Head of caudate nucleus (tissue), 42 donors: ENCODE data around the gene CBX1.

Source experiments
- DNase-seq, 42 donors: peaks; one replicate each; pipeline versions ENCODE4 v3.0.0 to v3.0.0-alpha.2; 2020 to 2021; ENCODE audit warnings: mixed read lengths in 7 of 42
- intact Hi-C: fragments of 100-400 bp; cut with DNase I; formaldehyde crosslinking; loops from one replicate; pipeline ENCODE4 v1.15.0; 2022

Gene CBX1

GRCh38 chr17:48125829-48126531, 24.7 kb upstream of the CBX1 start:
- intact Hi-C loops, result no loop called here
- DNase-seq, result peak in 1 of 42 donors; percentile 38

DNA sequence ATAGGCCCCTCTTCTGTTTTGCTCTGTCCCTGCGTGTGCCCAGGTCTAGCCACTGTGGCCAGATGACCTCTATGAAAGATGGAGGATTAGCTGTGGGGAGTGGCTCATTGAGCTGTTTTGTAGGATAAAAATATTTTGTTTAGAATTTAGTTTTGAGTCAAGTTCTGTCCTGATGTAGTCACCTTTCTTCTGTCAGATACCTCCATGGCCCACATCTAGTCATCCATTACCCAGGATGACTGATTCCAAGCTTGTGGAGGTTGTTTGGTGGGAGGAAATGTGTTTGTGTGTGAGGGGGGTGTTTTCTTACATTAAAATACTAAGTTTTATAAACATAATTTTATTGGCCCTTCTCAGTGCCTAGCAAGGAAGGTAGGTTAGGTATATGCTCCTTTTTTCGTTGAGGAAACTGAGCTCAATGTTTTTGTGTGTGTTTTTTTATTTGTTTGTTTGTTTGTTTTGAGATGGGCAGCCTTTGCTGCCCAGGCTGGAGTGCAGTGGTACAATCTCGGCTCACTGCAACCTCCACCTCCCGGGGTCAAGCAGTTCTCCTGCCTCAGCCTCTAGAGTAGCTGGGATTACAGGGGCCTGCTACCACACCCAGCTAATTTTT, 22.6 kb upstream of the CBX1 start:
- no peak for DNase-seq
- intact Hi-C loops, result no loop called here

DNA sequence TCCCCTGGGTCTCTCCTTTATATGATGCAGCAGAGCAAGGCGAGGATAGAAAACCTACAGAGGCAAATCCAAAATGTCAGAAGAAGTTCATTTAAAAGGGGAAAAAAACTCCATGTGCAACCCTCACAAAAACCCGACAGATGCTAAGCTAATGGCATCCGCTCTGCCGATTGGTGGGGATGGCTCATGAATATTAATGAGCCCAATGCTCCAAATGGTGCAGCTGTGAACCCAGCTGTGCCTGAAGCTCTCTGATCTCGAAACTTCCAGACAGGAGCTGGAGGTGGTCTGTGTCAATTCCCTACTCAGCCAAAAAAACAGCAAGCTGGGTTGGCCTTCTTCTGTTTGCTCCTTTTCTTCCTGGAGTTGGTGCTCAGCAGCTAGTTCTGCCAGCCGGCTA, 21.8 kb upstream of the CBX1 start:
- DNase-seq, result peak in 41 of 42 donors; percentile 26 to 87 (median 71)
- intact Hi-C loops, result no loop called here

DNA sequence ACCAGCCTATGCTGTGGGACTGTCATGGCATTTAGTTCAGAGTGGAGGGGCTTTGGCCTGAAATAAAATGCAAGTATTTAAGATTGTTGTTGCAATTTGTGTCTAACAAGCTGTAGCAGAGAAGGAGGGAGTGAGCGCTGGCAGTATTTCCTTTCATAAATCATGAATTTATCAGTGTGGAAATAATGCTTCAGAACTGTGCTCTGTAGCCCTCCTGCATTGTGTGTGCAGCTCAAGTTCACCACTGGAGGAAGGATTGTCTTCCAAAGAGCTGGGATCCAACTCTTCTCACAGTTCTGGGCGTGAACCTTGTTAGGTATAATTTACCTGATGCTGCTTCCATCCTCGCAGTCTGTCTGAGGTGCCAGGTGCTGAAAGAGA, 21.4 kb upstream of the CBX1 start:
- no peak for DNase-seq
- intact Hi-C loops, result no loop called here

GRCh38 chr17:48121923-48122664, 20.8 kb upstream of the CBX1 start:
- intact Hi-C loops, result no loop called here
- peak in 36 of 42 donors; percentile 9 to 79 (median 52) for DNase-seq

GRCh38 chr17:48113201-48113676, 12.0 kb upstream of the CBX1 start:
- intact Hi-C loops, result no loop called here
- DNase-seq, result peak in 1 of 42 donors; percentile 38

DNA sequence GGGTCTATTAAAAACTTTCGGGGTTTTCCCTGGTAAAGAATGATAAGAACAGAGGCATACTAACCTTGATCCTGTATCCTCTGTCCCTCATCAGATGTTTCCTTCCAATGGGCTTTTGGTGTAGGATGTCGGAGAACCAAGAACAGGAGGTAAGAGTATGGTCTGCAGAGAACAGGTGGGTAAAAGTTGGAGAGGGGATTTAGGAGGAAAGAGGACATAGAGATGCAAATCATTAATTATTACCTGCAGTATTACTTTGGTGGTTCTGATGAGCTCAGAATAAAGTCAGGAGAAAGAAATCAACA, 10.6 kb upstream of the CBX1 start:
- intact Hi-C loops, result no loop called here
- no peak for DNase-seq

- intact Hi-C loops, result no loop called here
- no peak for DNase-seq
These were observed 9.5 kb upstream of the CBX1 start for GRCh38 chr17:48110761-48111160.

DNA sequence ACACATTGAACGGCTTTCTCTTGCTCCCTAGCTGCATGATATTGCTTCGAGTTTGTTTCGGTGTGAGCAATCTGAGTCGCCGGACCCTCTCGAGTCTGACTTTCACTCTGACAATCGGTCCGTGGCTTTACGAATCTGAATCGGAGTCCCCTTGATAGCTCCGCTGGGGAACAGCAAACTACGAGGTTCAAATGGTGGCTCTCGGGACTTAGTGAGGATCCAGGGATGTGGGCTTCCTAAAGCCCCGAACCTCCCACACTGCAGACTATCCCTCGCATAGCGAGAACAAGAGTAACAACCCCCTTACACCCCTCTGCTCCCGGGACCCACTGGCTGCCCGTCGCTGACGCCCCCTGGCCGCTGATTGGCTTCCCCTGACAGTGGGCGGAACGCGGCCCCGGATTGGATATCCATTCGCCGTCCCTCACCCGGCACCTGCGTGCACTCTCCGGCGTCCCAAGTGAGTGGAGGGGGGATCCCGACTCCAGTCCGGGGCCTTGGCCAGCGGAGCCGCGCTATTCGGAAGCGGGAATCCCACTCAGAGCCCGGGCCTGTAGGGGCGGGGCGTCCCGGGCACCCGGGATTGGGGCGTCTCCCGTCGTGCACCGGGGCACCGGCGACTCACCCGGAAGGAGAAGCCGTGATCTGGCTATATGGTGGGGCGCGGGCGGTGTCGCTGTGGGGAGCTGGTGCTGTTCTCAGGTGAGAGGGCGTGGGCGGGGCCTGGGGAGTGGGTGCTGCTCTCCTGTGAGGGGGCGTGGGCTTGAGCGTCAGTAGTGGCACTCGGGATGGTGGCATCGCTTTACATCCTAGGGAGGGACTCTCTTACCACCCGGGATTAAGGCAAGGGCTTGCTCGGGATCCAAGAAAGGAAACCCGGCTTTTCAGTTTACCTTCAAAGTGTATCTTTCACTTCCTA, 6.1 kb upstream of the CBX1 start, which contains the start of gene SNX11:
Gene SNX11, plus strand, starts transcription at position 630 of the 919 bp plus-strand sequence. CDS start 4,278 bp downstream, outside the sequence.
- peak; percentile 85 to 98 (median 94) for DNase-seq

DNA sequence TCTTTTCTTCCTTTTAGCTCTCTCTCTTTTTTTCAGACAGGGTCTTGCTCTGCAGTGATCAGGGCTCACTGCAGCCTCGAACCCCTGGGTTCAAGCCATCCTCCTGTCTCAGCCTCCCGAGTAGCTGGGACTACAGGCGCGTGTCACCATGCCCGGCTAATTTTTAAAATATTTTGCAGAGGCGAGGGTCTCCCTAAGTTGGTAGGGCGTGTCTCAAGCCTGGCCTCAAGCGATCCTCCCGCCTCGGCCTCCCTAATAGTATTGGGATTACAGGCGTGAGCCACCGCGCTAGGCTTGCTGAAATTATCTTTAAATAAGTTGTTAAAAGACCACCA, 5.5 kb upstream of the CBX1 start:
- DNase-seq, result no peak
- intact Hi-C loops, result no loop called here

More for the DNA sequence above, 6.1 kb upstream of the CBX1 start, which contains the start of gene SNX11:
- intact Hi-C loops, result no loop called here

GRCh38 chr17:48104440-48104839, 3.2 kb upstream of the CBX1 start:
- intact Hi-C loops, result no loop called here

DNA sequence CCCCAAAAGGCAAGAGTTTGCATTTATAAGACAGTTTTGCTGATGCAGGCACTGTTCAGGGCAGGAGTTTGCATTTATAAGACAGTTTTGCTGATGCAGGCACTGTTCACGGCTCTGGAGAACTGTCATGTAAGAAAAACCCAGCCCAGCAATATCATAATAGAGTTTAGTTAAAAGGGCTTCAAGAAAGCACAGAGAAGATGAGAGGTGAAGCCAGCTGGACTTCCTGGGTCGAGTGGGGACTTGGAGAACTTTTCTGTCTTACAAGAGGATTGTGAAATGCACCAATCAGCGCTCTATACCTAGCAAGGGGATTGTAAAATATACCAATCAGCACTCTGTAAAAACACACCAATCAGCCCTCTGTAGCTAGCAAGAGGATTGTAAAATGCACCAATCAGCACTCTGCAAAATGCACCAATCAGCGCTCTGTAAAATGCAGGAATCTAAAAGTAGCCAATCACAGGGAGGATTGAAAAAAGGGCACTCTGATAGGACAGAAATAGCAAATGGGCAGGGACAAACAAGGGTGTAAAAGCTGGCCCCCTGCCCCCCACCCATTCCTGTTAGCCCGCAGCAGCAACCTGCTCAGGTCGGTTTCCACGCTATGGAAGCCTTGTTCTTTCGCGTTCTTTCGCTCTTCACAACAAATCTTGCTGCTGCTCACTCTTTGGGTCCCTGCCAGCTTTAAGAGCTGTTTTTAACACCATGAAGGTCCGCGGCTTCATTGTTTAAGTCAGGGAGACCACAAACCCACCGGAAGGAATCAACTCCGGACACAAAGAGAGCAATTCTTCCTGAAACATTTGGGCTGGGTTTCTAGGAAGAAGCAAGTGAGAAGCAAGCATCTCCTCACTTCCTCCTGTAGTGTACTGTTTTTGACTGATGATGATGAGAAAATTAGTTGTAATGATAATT, 1.8 kb upstream of the CBX1 start:
- intact Hi-C loops, result no loop called here
- peak in 3 of 42 donors; percentile 27 to 42 (median 34) for DNase-seq

More at GRCh38 chr17:48104440-48104839, 3.2 kb upstream of the CBX1 start:
- no peak for DNase-seq

GRCh38 chr17:48102043-48102750, 919 bp upstream of the CBX1 start:
- intact Hi-C loops, result no loop called here
- DNase-seq, result no peak

DNA sequence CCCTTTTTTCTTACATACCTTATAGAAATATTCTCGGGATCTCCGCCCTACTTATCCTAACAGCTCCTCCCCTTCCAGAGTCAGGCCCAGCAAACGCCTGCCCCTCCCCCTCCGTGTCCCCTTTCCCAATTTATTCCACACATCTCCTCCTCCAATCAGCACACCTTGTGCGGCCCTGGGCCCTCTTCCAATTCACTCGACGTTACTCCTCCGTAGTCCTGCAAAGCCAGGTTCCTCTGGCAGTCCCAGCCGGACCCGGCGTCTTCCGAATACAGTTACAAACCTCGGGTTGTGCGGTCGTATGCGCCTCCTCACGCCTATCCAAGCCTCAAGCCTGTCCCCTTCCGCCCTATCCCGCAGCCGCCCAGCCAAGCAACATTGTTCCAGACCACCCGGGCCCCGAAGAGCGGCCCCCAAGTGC, 677 bp downstream of the CBX1 start:
- DNase-seq, result peak in 40 of 42 donors; percentile 14 to 76 (median 46)
- intact Hi-C loops, result no loop called here

DNA sequence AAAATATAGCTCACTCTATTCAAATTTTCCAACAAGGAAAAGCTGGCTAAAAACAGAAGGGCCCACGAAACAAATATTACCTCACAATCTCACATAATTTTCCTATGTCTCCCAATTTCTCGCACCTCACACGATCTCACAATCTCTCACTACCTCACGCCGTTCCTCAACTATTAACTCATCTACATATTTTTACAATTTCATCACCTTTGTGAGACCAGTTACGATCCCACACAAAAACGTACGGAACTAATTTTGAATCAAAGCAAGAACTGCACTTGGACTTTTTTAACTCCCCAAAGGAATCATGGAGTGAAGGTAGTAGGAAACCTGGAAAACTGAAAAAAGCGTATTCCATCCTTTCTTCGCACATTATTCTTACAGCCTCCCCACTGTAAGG, 1.1 kb downstream of the CBX1 start:
- no peak for DNase-seq
- intact Hi-C loops, result no loop called here

- intact Hi-C loops, result no loop called here
- no peak for DNase-seq
These were observed 5.7 kb downstream of the CBX1 start for GRCh38 chr17:48095611-48096010.

DNA sequence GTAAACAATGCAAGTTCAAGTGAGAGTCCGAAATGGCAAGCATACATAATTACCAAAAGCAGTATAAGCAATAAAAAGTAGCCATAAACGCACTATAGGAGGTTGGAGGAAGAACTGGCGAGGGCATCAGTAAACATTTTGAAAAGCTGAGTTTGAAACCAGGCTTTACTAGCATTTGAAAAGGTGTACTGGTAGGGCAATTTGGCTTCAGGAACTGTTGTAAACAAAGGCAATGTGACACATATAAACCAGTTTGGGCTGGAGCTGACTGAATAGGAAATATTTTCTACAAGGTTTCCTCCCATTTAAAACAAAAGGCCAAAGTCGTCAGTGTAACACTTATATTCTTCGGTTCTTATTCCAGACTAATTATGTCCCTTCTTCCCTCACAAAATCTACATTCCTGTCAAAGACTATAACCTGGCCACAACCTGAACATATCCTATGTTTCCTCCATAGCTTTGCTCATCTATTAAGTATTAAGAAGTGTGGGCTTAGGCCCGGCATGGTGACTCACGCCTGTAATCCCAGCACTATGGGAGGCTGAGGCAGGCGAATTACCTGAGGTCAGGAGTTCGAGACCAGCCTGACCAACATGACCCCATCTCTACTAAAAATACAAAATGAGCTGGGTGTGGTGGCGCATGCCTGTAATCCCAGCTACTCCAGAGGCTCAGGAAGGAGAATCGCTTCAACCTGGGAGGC, 7.8 kb downstream of the CBX1 start:
- intact Hi-C loops, result no loop called here
- no peak for DNase-seq
